Parathyroid adenoma (tissue), 2 donors: ENCODE data around the gene OXCT1.

Experiments
- H2AFZ ChIP-seq: fragments of 300-600 bp; sonication (generic); one replicate; pipeline ENCODE4 v1.7.0; 2017; ENCODE audit warnings: antibody characterized with exemption, mild to moderate bottlenecking
- H3K27ac ChIP-seq: fragments of 300-600 bp; sonication (generic); one replicate; pipeline ENCODE4 v1.7.0; 2017
- H3K27me3 ChIP-seq: fragments of 300-600 bp; sonication (generic); one replicate; pipeline ENCODE4 v1.7.0; 2017; ENCODE audit warnings: low read length; ENCODE audit not compliant: control insufficient read depth, insufficient read depth
- H3K36me3 ChIP-seq: fragments of 300-600 bp; sonication (generic); one replicate; pipeline ENCODE4 v1.7.0; 2017; ENCODE audit warnings: low read length; ENCODE audit not compliant: control insufficient read depth, insufficient read depth
- H3K4me1 ChIP-seq: fragments of 300-600 bp; sonication (generic); one replicate; pipeline ENCODE4 v1.7.0; 2017; ENCODE audit warnings: control low read depth
- H3K4me2 ChIP-seq: fragments of 300-600 bp; sonication (generic); one replicate; pipeline ENCODE4 v1.7.0; 2017; ENCODE audit warnings: low read length
- H3K4me3 ChIP-seq: fragments of 300-600 bp; sonication (generic); one replicate; pipeline ENCODE4 v1.7.0; 2017; ENCODE audit warnings: low read depth, low read length
- H3K79me2 ChIP-seq: fragments of 300-600 bp; sonication (generic); one replicate; pipeline ENCODE4 v1.7.0; 2017; ENCODE audit warnings: control low read depth
- H3K9ac ChIP-seq: fragments of 300-600 bp; sonication (generic); one replicate; pipeline ENCODE4 v1.7.0; 2017; ENCODE audit warnings: mild to moderate bottlenecking
- H3K9me3 ChIP-seq: fragments of 300-600 bp; sonication (generic); one replicate; pipeline ENCODE4 v1.7.0; 2017; ENCODE audit warnings: low read length; ENCODE audit not compliant: control insufficient read depth
- TF ChIP-seq, protein P1 (sequence below): fragments of 300-600 bp; sonication (generic); IDR thresholded peaks from one replicate; pipeline ENCODE4 v1.7.0; 2017; ENCODE audit warnings: antibody characterized with exemption, mild to moderate bottlenecking
- donor health status: primary hyperparathyroidism.

The OXCT1 gene

DNA sequence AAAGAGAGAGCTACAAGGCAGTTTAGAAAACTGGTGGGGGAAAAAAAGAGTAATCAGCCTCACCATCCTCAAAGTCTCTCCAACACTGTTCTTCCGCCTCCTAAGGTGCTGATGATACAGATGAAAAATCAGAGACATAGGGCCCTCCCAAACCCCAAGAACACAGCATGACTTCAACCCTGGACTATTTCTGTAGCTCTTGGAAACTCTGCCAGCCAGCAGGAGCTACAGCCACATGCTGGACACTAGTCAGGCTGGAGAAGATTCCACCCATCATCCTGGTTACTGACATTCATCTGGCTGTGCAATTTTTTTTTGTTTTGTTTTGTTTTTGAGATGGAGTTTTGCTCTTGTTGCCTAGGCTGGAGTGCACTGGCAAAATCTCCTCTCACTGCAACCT is 42.4 kb downstream of the OXCT1 start:
- Histone ChIP-seq H3K79me2 (no peaks in the 10 kb centered on the region), H3K9me3 (no peaks in the 10 kb centered on the region), H3K36me3 (no peaks in the 10 kb centered on the region), H3K27me3 (no peaks in the 10 kb centered on the region), H3K9ac (no peak overlapping the region), H3K27ac (no peak overlapping the region), H3K4me1 (no peaks in the 10 kb centered on the region), H3K4me3 (no peak overlapping the region), H3K4me2 (no peak overlapping the region), H2AFZ (no peak overlapping the region)
- TF ChIP-seq, protein P1, sequence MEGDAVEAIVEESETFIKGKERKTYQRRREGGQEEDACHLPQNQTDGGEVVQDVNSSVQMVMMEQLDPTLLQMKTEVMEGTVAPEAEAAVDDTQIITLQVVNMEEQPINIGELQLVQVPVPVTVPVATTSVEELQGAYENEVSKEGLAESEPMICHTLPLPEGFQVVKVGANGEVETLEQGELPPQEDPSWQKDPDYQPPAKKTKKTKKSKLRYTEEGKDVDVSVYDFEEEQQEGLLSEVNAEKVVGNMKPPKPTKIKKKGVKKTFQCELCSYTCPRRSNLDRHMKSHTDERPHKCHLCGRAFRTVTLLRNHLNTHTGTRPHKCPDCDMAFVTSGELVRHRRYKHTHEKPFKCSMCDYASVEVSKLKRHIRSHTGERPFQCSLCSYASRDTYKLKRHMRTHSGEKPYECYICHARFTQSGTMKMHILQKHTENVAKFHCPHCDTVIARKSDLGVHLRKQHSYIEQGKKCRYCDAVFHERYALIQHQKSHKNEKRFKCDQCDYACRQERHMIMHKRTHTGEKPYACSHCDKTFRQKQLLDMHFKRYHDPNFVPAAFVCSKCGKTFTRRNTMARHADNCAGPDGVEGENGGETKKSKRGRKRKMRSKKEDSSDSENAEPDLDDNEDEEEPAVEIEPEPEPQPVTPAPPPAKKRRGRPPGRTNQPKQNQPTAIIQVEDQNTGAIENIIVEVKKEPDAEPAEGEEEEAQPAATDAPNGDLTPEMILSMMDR: no peak

DNA sequence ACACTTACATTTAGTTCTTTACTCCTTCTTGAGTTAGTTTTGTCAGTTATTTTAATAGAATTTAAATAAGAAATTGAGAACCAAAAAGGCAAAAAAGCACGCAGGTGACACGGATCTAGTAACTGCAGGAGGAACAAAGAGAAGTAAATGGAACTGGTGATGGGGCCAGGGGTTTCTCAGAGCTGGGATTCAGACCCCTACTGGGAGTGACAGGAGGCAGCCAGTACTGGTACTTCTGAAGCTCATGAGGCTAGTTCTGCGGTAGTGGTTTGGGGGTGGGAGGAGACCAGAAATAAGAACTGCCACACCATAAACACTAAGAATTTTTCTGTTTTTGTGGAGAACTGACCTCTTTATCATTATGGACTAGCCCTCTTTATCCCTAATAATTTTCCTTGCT is 48.2 kb downstream of the OXCT1 start:
- no peak overlapping the region for H3K4me2 ChIP-seq
- H3K79me2 ChIP-seq: no peaks in the 10 kb centered on the region
- H2AFZ ChIP-seq: no peak overlapping the region
- H3K4me3 ChIP-seq: no peak overlapping the region
- H3K9ac ChIP-seq: no peak overlapping the region
- no peaks in the 10 kb centered on the region for H3K36me3 ChIP-seq
- no peak overlapping the region for H3K27ac ChIP-seq
- TF ChIP-seq, protein P1: no peak
- no peaks in the 10 kb centered on the region for H3K4me1 ChIP-seq
- no peaks in the 10 kb centered on the region for H3K9me3 ChIP-seq
- H3K27me3 ChIP-seq: no peaks in the 10 kb centered on the region

DNA sequence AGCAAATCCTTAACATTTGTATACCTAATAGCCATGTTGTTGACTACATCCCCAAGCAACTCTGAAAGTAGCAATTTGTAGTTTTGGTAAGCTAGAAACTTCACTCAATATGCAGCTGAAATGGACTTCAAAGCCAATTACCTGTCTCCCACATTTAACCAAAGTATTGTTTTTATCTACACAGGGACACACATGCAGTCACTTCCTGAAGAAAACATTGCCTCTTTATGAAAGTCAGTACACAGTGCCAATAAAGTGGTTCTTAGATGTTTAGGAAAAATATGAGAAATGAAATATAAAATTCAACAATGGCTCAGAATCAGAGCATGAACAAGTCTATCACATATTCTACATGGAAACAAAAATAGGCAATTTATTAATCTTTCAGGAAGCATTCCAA is 49.2 kb downstream of the OXCT1 start:
- Histone ChIP-seq H3K79me2 (no peaks in the 10 kb centered on the region), H3K27me3 (no peaks in the 10 kb centered on the region), H3K27ac (no peak overlapping the region), H3K9me3 (no peaks in the 10 kb centered on the region), H3K4me2 (no peak overlapping the region), H3K36me3 (no peaks in the 10 kb centered on the region), H3K4me1 (no peaks in the 10 kb centered on the region), H2AFZ (no peak overlapping the region), H3K4me3 (no peak overlapping the region), H3K9ac (no peak overlapping the region)
- TF ChIP-seq, protein P1: no peak

DNA sequence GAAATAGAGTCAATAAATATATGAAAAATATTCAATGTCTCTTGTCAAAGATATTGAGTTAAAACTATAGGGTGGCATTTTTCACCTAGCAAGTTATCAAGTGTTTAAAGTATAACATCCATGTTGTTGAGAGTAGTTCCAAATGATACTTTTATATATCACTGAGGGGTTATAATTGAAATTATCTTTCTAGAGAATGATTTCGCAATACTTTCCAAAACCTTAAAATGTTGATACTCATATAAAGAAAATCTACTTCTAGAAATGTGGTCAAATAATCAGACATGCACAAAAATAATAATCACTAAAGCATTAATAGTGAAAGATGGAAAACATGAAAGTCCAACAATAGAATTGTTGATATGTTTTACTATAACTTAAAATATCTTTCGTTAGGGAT is 50.1 kb downstream of the OXCT1 start:
- Histone ChIP-seq H3K4me2 (no peak overlapping the region), H3K9ac (no peak overlapping the region), H3K9me3 (no peaks in the 10 kb centered on the region), H2AFZ (no peak overlapping the region), H3K4me3 (no peak overlapping the region), H3K79me2 (no peaks in the 10 kb centered on the region), H3K27ac (no peak overlapping the region), H3K36me3 (no peaks in the 10 kb centered on the region), H3K4me1 (no peaks in the 10 kb centered on the region), H3K27me3 (no peaks in the 10 kb centered on the region)
- TF ChIP-seq, protein P1: no peak

DNA sequence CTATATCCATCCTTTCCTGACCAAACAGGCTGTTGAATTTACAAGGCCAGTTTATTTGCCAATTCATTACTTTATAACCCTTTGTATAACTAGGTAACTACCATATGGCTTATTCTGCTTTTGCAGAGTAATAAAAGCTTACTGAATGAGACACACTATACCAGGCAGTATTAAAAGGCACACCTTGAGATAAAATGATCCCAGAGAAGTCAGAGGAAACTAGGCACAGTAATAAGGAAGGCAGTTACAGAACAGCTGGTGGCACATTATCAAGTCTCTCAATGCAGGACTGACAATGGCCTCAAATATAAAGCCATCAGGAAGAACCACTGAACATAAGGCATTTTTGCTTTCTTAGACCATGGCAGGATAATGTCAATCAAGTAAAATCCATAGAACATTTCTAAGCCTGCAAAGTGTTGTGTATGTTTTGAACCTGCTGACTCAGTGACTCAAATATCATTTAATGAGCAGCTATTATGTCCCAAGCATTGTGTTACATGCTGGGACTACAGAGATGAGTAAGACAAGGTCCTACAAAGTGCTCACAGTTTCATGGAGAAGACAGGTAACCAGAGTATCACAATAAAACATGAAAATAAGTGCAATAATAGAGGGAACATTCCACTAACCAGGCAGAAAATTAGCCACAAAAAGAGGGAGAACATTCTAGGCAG is 52.5 kb downstream of the OXCT1 start:
- TF ChIP-seq, protein P1: no peak
- no peak overlapping the region for H2AFZ ChIP-seq
- no peaks in the 10 kb centered on the region for H3K4me1 ChIP-seq
- H3K27me3 ChIP-seq: no peaks in the 10 kb centered on the region
- no peaks in the 10 kb centered on the region for H3K36me3 ChIP-seq
- H3K79me2 ChIP-seq: no peaks in the 10 kb centered on the region
- H3K4me3 ChIP-seq: no peak overlapping the region
- no peak overlapping the region for H3K27ac ChIP-seq
- no peaks in the 10 kb centered on the region for H3K9me3 ChIP-seq
- H3K4me2 ChIP-seq: no peak overlapping the region
- no peak overlapping the region for H3K9ac ChIP-seq
